Right forelimb (tissue), 1 donor: ENCODE measurements around the gene CCDC182.

Experiments used
- DNase-seq: peaks from one replicate; pipeline ENCODE4 v3.0.0-alpha.2; 2018

Gene CCDC182

DNA sequence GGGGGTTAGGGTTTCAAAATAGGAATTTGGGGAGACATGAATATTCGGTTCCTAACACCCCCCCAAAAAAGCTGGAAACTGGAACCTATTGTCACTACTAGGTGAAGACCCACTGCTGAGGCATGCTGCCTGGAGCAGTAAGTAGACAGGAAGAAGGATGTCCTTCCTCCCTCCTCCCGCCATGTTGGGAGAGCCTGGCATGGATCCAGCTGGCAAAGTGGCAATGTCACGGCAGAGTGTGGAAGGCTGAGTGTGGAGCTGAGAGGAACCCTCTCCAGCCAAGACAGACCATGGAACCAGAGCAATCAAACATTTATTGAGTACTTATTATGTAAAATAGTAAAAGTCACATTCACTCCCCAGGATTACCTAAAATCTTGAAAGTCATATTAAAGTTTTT is 49.0 kb downstream of the CCDC182 start:
- no peak for DNase-seq
